Ovary (tissue), 9 donors: ENCODE measurements around the gene EBNA1BP2. TPM values are rescaled to one million over a fixed set of nuclear protein-coding genes. Genes with fewer than 3 reads are reported as not detected.

Experiments used
- DNase-seq, 5 donors: peaks; one replicate each; pipeline ENCODE4 v3.0.0-alpha.2; 2019 to 2020
- H3K27ac ChIP-seq, 2 donors: fragments of 200-600 bp; one replicate each; pipeline versions ENCODE4 v1.5.1 to v1.8.0; 2019 to 2022
- H3K27me3 ChIP-seq: fragments of 200-600 bp; one replicate; pipeline ENCODE4 v1.8.0; 2022
- H3K36me3 ChIP-seq: fragments of 200-600 bp; sonication (generic); one replicate; pipeline ENCODE4 v1.5.1; 2019
- H3K4me1 ChIP-seq: one replicate; pipeline ENCODE4 v1.8.1; 2013; ENCODE audit warnings: mild to moderate bottlenecking, moderate library complexity; ENCODE audit not compliant: insufficient read depth
- H3K4me3 ChIP-seq: fragments of 200-600 bp; sonication (generic); one replicate; pipeline ENCODE4 v1.5.1; 2017
- H3K9me3 ChIP-seq, 2 donors: fragments of 200-600 bp in 1 of 2; sonication (generic) in 1 of 2; one replicate each; pipeline versions ENCODE4 v1.5.1 to v1.8.1; 2013 to 2019; ENCODE audit warnings: mild to moderate bottlenecking in 1 of 2, moderate library complexity in 1 of 2
- CTCF ChIP-seq, 3 donors: fragments of 450-650 bp in 2 of 3; fragments of 200-600 bp in 1 of 3; IDR thresholded peaks; one replicate each; pipeline versions ENCODE4 v1.5.1 to v1.8.0; 2016 to 2022; ENCODE audit warnings: antibody characterized with exemption in 3 of 3, mild to moderate bottlenecking in 1 of 3
- EP300 ChIP-seq: sonication (generic); formaldehyde crosslinking; IDR thresholded peaks from one replicate; pipeline ENCODE4 v1.6.1; 2017; ENCODE audit warnings: antibody characterized with exemption
- POLR2A ChIP-seq: fragments of 450-650 bp; IDR thresholded peaks from one replicate; pipeline ENCODE4 v1.6.1; 2017; ENCODE audit warnings: antibody characterized with exemption, mild to moderate bottlenecking, moderate library complexity
- WGBS, 3 donors: extraction: QIAGEN DNeasy Blood & Tissue Kit in 1 of 3; methylation state at CpG; one replicate each; pipeline versions ENCODE4 v1.1.5 to v1.1.7; 2013 to 2017; 5-methylcytosine and 5-hydroxymethylcytosine counted together
- intact Hi-C, 4 donors: fragments of 100-400 bp; cut with DNase I; formaldehyde crosslinking; loops; one replicate each; pipeline versions ENCODE4 v1.11.0 to v1.15.1; 2022 to 2023
- polyA plus RNA-seq, 2 donors: library from polyadenylated mRNA; stranded (reverse); fragments of 200-250 nt in 1 of 2; fragments of 350-450 nt in 1 of 2; fragmentation: Illumina TruSeq in 1 of 2; extraction: RNeasy Lipid Tissue Mini Kit (QIAGEN cat#74804) in 1 of 2; gene quantifications; one replicate each; pipeline ENCODE4 v1.2.3, GENCODE V29; 2013 to 2014
- total RNA-seq, 7 donors: library from RNA; depleted of rRNA in 2 of 7; stranded (reverse); fragments of >200 nt in 2 of 7; fragmentation: NEBNext Ultra II Directional in 3 of 7; extraction: Animal tissue kit (Norgen Biotek cat#: 25700) in 3 of 7; gene quantifications; one replicate each; pipeline versions ENCODE4 v1.1.0 to v1.2.4, GENCODE V29; 2016 to 2023
- donor health status: DM: no; HTN: no; CAD: no; lungs with moderate emphysema.
- donor health status: DM: no; HTN: no; CAD: no.
- donor health status: Bipolar disorder and iron deficiency.
- donor health status: DM: yes; HTN: yes; CAD: no.
- donor health status: DM: no; HTN: no; CAD: no.
- donor health status: DM: yes; HTN: yes; CAD: no.

EBNA1BP2 gene
- total and polyA plus RNA-seq, 9 donors, result 22.1 to 59.7 (median 38.5) TPM

GRCh38 chr1:43197343-43198127 lies 25.4 kb upstream of the EBNA1BP2 start:
- no peak for TF ChIP-seq CTCF (IDR thresholded peaks at IDR 0.05)
- TF ChIP-seq EP300, result no peak
- no peak for TF ChIP-seq POLR2A
- Histone ChIP-seq H3K4me1 (no peaks in the 10 kb centered on the region), H3K4me3 (no peak overlapping the region), H3K9me3 (no peaks in the 10 kb centered on the region), H3K27ac (no peak overlapping the region), H3K36me3 (no peaks in the 10 kb centered on the region), H3K27me3 (no peaks in the 10 kb centered on the region)
- 81 to 89% (median 82%) methylated on average over 7 of the region's 7 CpGs for WGBS, 3 donors
- intact Hi-C loops, result no loop called here
- DNase-seq, result no peak

- H3K36me3 ChIP-seq, result no peaks in the 10 kb centered on the region
- no peak overlapping the region for H3K27ac ChIP-seq
- H3K4me1 ChIP-seq, result no peaks in the 10 kb centered on the region
- no peak for DNase-seq
- no peak overlapping the region for H3K4me3 ChIP-seq
- no peaks in the 10 kb centered on the region for H3K9me3 ChIP-seq
- no peaks in the 10 kb centered on the region for H3K27me3 ChIP-seq
- TF ChIP-seq CTCF (IDR thresholded peaks at IDR 0.05) (no peak), POLR2A (no peak), EP300 (no peak)
- intact Hi-C loops, result no loop called here
Observed at GRCh38 chr1:43194509-43194908, 22.4 kb upstream of the EBNA1BP2 start.

GRCh38 chr1:43188106-43188505 lies 16.0 kb upstream of the EBNA1BP2 start:
- 63 to 89% (median 75%) methylated on average over 1 of the region's 1 CpG for WGBS, 3 donors
- no peaks in the 10 kb centered on the region for H3K4me1 ChIP-seq
- DNase-seq, result no peak
- intact Hi-C loops, result no loop called here
- H3K36me3 ChIP-seq, result no peaks in the 10 kb centered on the region
- H3K9me3 ChIP-seq, result no peaks in the 10 kb centered on the region
- H3K27me3 ChIP-seq, result no peaks in the 10 kb centered on the region
- H3K27ac ChIP-seq, result no peak overlapping the region
- TF ChIP-seq EP300, result no peak
- no peak for TF ChIP-seq POLR2A
- TF ChIP-seq CTCF (IDR thresholded peaks at IDR 0.05), result no peak
- H3K4me3 ChIP-seq, result no peak overlapping the region

- H3K9me3 ChIP-seq, result no peaks in the 10 kb centered on the region
- intact Hi-C loops, result no loop called here
- no peak for TF ChIP-seq POLR2A
- no peak for TF ChIP-seq CTCF (IDR thresholded peaks at IDR 0.05)
- no peak for TF ChIP-seq EP300
- H3K27ac ChIP-seq, result no peak overlapping the region
- WGBS, 3 donors, result 88 to 91% (median 89%) methylated on average over 3 of the region's 3 CpGs
- DNase-seq, result no peak
- H3K4me3 ChIP-seq, result no peak overlapping the region
- no peaks in the 10 kb centered on the region for H3K36me3 ChIP-seq
- H3K27me3 ChIP-seq, result no peaks in the 10 kb centered on the region
- no peaks in the 10 kb centered on the region for H3K4me1 ChIP-seq
Observed at GRCh38 chr1:43184995-43185394, 12.9 kb upstream of the EBNA1BP2 start.
